GM21381 (cell line): Measurements from ENCODE around the gene DND1.
A peak's percentile ranks its signal among the peaks of the same experiment; 100 is the strongest.
"Not testable (repeated sequence)": the region's sequence is repeated elsewhere in the genome, so short reads cannot be mapped to it uniquely, and the experiment has no call there.

ENCODE experiments used
- ATAC-seq: cut with Tn5 transposase; IDR thresholded peaks from one replicate; pipeline ENCODE4 v1.9.1; 2021; ENCODE audit warnings: mild to moderate bottlenecking, moderate library complexity; ENCODE audit not compliant: unreplicated experiment

Gene DND1

GRCh38 chr5:140672455-140673186 lies 755 bp downstream of the DND1 start:
- no peak for ATAC-seq

- ATAC-seq, result no peak
Observed at GRCh38 chr5:140671472-140672125, 1.8 kb downstream of the DND1 start.

- not testable (repeated sequence) for ATAC-seq
Observed at GRCh38 chr5:140671035-140671434, 2.3 kb downstream of the DND1 start.

GRCh38 chr5:140664359-140665119 lies 8.8 kb downstream of the DND1 start, which contains the start of gene WDR55:
Gene WDR55 (plus strand): TSS chr5:140664904. CDS start chr5:140664913, 9 bp downstream.
- peak; percentile 93 for ATAC-seq

GRCh38 chr5:140664030-140664358 lies 9.4 kb downstream of the DND1 start:
- ATAC-seq, result no peak

GRCh38 chr5:140660371-140660770 lies 13.0 kb downstream of the DND1 start:
- ATAC-seq, result not testable (repeated sequence)

GRCh38 chr5:140658870-140659269 lies 14.5 kb downstream of the DND1 start:
- ATAC-seq, result no peak

GRCh38 chr5:140647042-140647419 lies 26.3 kb downstream of the DND1 start:
- no peak for ATAC-seq

GRCh38 chr5:140642718-140643117 lies 30.7 kb downstream of the DND1 start:
- no peak for ATAC-seq

GRCh38 chr5:140641716-140642115 lies 31.7 kb downstream of the DND1 start:
- ATAC-seq, result no peak

GRCh38 chr5:140639148-140639981 lies 34.0 kb downstream of the DND1 start, which contains the start of gene TMCO6:
Gene TMCO6 (plus strand): TSS chr5:140639451. CDS start chr5:140639528, 77 bp downstream.
- ATAC-seq, result peak; percentile 97

- ATAC-seq, result not testable (repeated sequence)
Observed at GRCh38 chr5:140638898-140639147, 34.6 kb downstream of the DND1 start.

- no peak for ATAC-seq
Observed at GRCh38 chr5:140637371-140638100, 35.8 kb downstream of the DND1 start.

GRCh38 chr5:140635291-140636257 lies 37.8 kb downstream of the DND1 start:
- no peak for ATAC-seq

GRCh38 chr5:140634103-140634502 lies 39.3 kb downstream of the DND1 start:
- ATAC-seq, result no peak

GRCh38 chr5:140633501-140633900 lies 39.9 kb downstream of the DND1 start:
- no peak for ATAC-seq

GRCh38 chr5:140633021-140633471 lies 40.3 kb downstream of the DND1 start, which contains the start of gene CD14:
Gene CD14 (minus strand): TSS chr5:140633175. CDS start chr5:140633071, 104 bp downstream.
- peak; percentile 18 for ATAC-seq

GRCh38 chr5:140632366-140633020 lies 40.9 kb downstream of the DND1 start:
- ATAC-seq, result peak; percentile 56
